H9 (cell line): Measurements from ENCODE around the gene CCAR1. TPM values are rescaled to one million over a fixed set of nuclear protein-coding genes. Genes with fewer than 3 reads are reported as not detected.

Source experiments
- DNase-seq: peaks from one replicate; pipeline ENCODE4 v3.0.0-alpha.2; 2017
- H2AFZ ChIP-seq: one replicate; pipeline ENCODE4 v1.6.1; 2013; ENCODE audit warnings: mild to moderate bottlenecking, low read length, control low read depth, moderate library complexity
- H2AK5ac ChIP-seq: 2 replicates; pipeline ENCODE4 v1.6.1; 2013; ENCODE audit warnings: low read length, control low read depth, mixed read lengths; ENCODE audit not compliant: insufficient read length
- H2BK120ac ChIP-seq: one replicate; pipeline ENCODE4 v1.6.1; 2013; ENCODE audit warnings: low read depth, mild to moderate bottlenecking, low read length, control low read depth, inconsistent platforms; ENCODE audit not compliant: poor library complexity, severe bottlenecking
- H2BK12ac ChIP-seq: 2 replicates; pipeline ENCODE4 v1.6.1; 2013; ENCODE audit warnings: low read length, control low read depth, mixed read lengths, low read depth; ENCODE audit not compliant: insufficient read length
- H2BK15ac ChIP-seq: 2 replicates; pipeline ENCODE4 v1.6.1; 2013; ENCODE audit warnings: low read depth, low read length, control low read depth
- H2BK20ac ChIP-seq: one replicate; pipeline ENCODE4 v1.6.1; 2013; ENCODE audit warnings: low read depth, mild to moderate bottlenecking, low read length, control low read depth, inconsistent platforms; ENCODE audit not compliant: poor library complexity, severe bottlenecking
- H2BK5ac ChIP-seq: 2 replicates; pipeline ENCODE4 v1.6.1; 2013; ENCODE audit warnings: low read length, control low read depth, mixed read lengths; ENCODE audit not compliant: insufficient read length
- H3K14ac ChIP-seq: 2 replicates; pipeline ENCODE4 v1.6.1; 2013; ENCODE audit warnings: low read length, control low read depth; ENCODE audit not compliant: insufficient read depth
- H3K18ac ChIP-seq: 2 replicates; pipeline ENCODE4 v1.6.1; 2013; ENCODE audit warnings: low read depth, mild to moderate bottlenecking, mixed read lengths, low read length, control low read depth; ENCODE audit not compliant: insufficient read length
- H3K23ac ChIP-seq: 2 replicates; pipeline ENCODE4 v1.6.1; 2013; ENCODE audit warnings: low read length, control low read depth, mixed read lengths, low read depth; ENCODE audit not compliant: insufficient read length
- H3K23me2 ChIP-seq: 2 replicates; pipeline ENCODE4 v1.6.1; 2013; ENCODE audit warnings: low read depth, mild to moderate bottlenecking, mixed read lengths, low read length, control low read depth; ENCODE audit not compliant: insufficient read length, poor library complexity, severe bottlenecking
- H3K27ac ChIP-seq: 2 replicates; pipeline ENCODE4 v1.5.1; 2013; ENCODE audit warnings: low read length, control low read depth, mixed read lengths, low read depth; ENCODE audit not compliant: insufficient read length
- H3K27me3 ChIP-seq: 2 replicates; pipeline ENCODE4 v1.6.1; 2013; ENCODE audit warnings: low read length, control low read depth, inconsistent platforms; ENCODE audit not compliant: insufficient read depth
- H3K4ac ChIP-seq: 2 replicates; pipeline ENCODE4 v1.6.1; 2013; ENCODE audit warnings: low read depth, mild to moderate bottlenecking, control low read depth, inconsistent platforms, low read length, moderate library complexity
- H3K4me1 ChIP-seq: 2 replicates; pipeline ENCODE4 v1.6.1; 2013; ENCODE audit warnings: low read length, control low read depth, inconsistent platforms; ENCODE audit not compliant: insufficient read depth
- H3K4me2 ChIP-seq: 2 replicates; pipeline ENCODE4 v1.6.1; 2013; ENCODE audit warnings: low read length, control low read depth, mixed read lengths; ENCODE audit not compliant: insufficient read length, insufficient read depth
- H3K56ac ChIP-seq: 2 replicates; pipeline ENCODE4 v1.6.1; 2013; ENCODE audit warnings: low read depth, mild to moderate bottlenecking, mixed read lengths, low read length, control low read depth; ENCODE audit not compliant: insufficient read length
- H3K79me1 ChIP-seq: 2 replicates; pipeline ENCODE4 v1.6.1; 2013; ENCODE audit warnings: low read depth, mild to moderate bottlenecking, moderate library complexity, low read length, control low read depth, inconsistent platforms; ENCODE audit not compliant: insufficient read depth, poor library complexity, severe bottlenecking
- H3K79me2 ChIP-seq: 2 replicates; pipeline ENCODE4 v1.6.1; 2013; ENCODE audit warnings: low read length, control low read depth, inconsistent platforms; ENCODE audit not compliant: insufficient read depth
- H3K9ac ChIP-seq: 2 replicates; pipeline ENCODE4 v1.6.1; 2013; ENCODE audit warnings: low read length, control low read depth, mixed read lengths; ENCODE audit not compliant: insufficient read length; ENCODE audit errors: extremely low read depth
- H3K9me3 ChIP-seq: one replicate; pipeline ENCODE4 v1.6.1; 2013; ENCODE audit warnings: low read depth, low read length, inconsistent platforms; ENCODE audit not compliant: control insufficient read depth
- H3T11ph ChIP-seq: one replicate; pipeline ENCODE4 v1.6.1; 2013; ENCODE audit warnings: mild to moderate bottlenecking, low read length, control low read depth, inconsistent platforms
- H4K20me1 ChIP-seq: one replicate; pipeline ENCODE4 v1.6.1; 2013; ENCODE audit not compliant: control insufficient read depth, insufficient read length, insufficient read depth
- H4K5ac ChIP-seq: 2 replicates; pipeline ENCODE4 v1.6.1; 2013; ENCODE audit warnings: low read depth, mild to moderate bottlenecking, mixed read lengths, low read length, control low read depth; ENCODE audit not compliant: insufficient read length
- H4K8ac ChIP-seq: replicated peaks from 2 replicates; pipeline ENCODE4 v1.6.1; 2013; ENCODE audit warnings: low read length, control low read depth, mixed read lengths, low read depth; ENCODE audit not compliant: insufficient read length
- H4K91ac ChIP-seq: 2 replicates; pipeline ENCODE4 v1.6.1; 2013; ENCODE audit warnings: low read depth, mild to moderate bottlenecking, moderate library complexity, mixed read lengths, low read length, control low read depth; ENCODE audit not compliant: insufficient read length
- H3K27ac Mint-ChIP-seq, 3 experiments: 2 replicates in 2 of 3; 3 replicates in 1 of 3; pipeline ENCODE4 v1.8.0; 2020 to 2021; ENCODE audit warnings: mixed read lengths in 3 of 3, mild to moderate bottlenecking in 1 of 3, moderate library complexity in 1 of 3
- H3K27me3 Mint-ChIP-seq: 2 replicates; pipeline ENCODE4 v1.8.0; 2021; ENCODE audit warnings: low read depth, mild to moderate bottlenecking, moderate library complexity, mixed read lengths
- H3K36me3 Mint-ChIP-seq, 3 experiments: 2 replicates in 2 of 3; 3 replicates in 1 of 3; pipeline ENCODE4 v1.8.0; 2020 to 2021; ENCODE audit warnings: low read depth in 3 of 3, mixed read lengths in 3 of 3; ENCODE audit not compliant: insufficient read depth in 1 of 3
- H3K4me1 Mint-ChIP-seq, 2 experiments: 2 replicates each; pipeline ENCODE4 v1.8.0; 2020; ENCODE audit warnings: mixed read lengths in 2 of 2
- H3K4me3 Mint-ChIP-seq, 2 experiments: 2 replicates in 1 of 2; 3 replicates in 1 of 2; pipeline ENCODE4 v1.8.0; 2020 to 2021; ENCODE audit warnings: mild to moderate bottlenecking in 2 of 2, mixed read lengths in 2 of 2, moderate library complexity in 1 of 2
- H3K9me3 Mint-ChIP-seq, 2 experiments: 2 replicates in 1 of 2; 3 replicates in 1 of 2; pipeline ENCODE4 v1.8.0; 2020; ENCODE audit warnings: mild to moderate bottlenecking in 2 of 2, mixed read lengths in 2 of 2, moderate library complexity in 1 of 2
- WGBS: extraction: QIAGEN DNeasy Blood & Tissue Kit; methylation state at CpG from one replicate; pipeline ENCODE4 v1.1.7; 2013; ENCODE audit warnings: missing lambda C conversion rate, low lambda C conversion rate, mixed read lengths; ENCODE audit not compliant: insufficient read length; ENCODE audit errors: extremely low coverage; 5-methylcytosine and 5-hydroxymethylcytosine counted together
- total RNA-seq: library from RNA; stranded (reverse); gene quantifications from 2 replicates; pipeline ENCODE4 v1.2.1, GENCODE V29; 2021
- TF ChIP-seq, protein P1 (sequence below): fragments of 200-600 bp; sonication (generic); conservative IDR thresholded peaks from 3 replicates; pipeline ENCODE4 v1.8.0; 2021; ENCODE audit warnings: antibody characterized with exemption, mild to moderate bottlenecking

The CCAR1 gene
- total RNA-seq, 1 experiment from 2014 or later, result 118 TPM

DNA sequence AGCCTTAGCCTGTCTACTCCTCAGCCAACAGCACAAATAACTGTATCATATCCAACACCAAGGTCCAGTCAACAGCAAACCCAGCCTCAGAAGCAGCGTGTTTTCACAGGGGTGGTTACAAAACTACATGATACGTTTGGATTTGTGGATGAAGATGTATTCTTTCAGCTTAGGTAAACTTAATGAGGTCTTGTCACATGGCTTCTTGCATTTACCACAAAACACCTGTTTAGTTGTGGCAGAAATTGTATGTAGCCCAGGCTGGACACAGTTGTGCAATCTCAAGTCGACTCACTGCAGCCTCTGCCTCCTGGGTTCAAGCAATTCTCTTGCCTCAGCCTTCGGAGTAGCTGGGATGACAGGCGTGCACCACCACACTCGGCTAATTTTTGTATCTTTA is 21.4 kb downstream of the CCAR1 start:
- H3K18ac ChIP-seq, result no peak overlapping the region
- H2BK20ac ChIP-seq, result no peak overlapping the region
- no peaks in the 10 kb centered on the region for H3K23me2 ChIP-seq
- no peak overlapping the region for H3K9ac ChIP-seq
- H2BK15ac ChIP-seq, result no peak overlapping the region
- no peak overlapping the region for H3K56ac ChIP-seq
- no peak overlapping the region for H3K27ac ChIP-seq
- TF ChIP-seq, protein P1, sequence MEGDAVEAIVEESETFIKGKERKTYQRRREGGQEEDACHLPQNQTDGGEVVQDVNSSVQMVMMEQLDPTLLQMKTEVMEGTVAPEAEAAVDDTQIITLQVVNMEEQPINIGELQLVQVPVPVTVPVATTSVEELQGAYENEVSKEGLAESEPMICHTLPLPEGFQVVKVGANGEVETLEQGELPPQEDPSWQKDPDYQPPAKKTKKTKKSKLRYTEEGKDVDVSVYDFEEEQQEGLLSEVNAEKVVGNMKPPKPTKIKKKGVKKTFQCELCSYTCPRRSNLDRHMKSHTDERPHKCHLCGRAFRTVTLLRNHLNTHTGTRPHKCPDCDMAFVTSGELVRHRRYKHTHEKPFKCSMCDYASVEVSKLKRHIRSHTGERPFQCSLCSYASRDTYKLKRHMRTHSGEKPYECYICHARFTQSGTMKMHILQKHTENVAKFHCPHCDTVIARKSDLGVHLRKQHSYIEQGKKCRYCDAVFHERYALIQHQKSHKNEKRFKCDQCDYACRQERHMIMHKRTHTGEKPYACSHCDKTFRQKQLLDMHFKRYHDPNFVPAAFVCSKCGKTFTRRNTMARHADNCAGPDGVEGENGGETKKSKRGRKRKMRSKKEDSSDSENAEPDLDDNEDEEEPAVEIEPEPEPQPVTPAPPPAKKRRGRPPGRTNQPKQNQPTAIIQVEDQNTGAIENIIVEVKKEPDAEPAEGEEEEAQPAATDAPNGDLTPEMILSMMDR, result no peak
- H4K5ac ChIP-seq, result no peak overlapping the region
- H3K79me1 ChIP-seq, result peaks cover 5% of the 10 kb centered on the region
- H3K79me2 ChIP-seq, result no peaks in the 10 kb centered on the region
- H3T11ph ChIP-seq, result no peak overlapping the region
- H3K9me3 ChIP-seq, result no peaks in the 10 kb centered on the region
- no peak overlapping the region for H2AK5ac ChIP-seq
- no peak for DNase-seq
- no peak overlapping the region for H3K23ac ChIP-seq
- H3K4me1 Mint-ChIP-seq, result no peaks in the 10 kb centered on the region
- no CpG with 5 or more reads among the region's 6 CpGs for WGBS
- no peak overlapping the region for H2BK12ac ChIP-seq
- no peaks in the 10 kb centered on the region for H3K27me3 ChIP-seq
- H3K14ac ChIP-seq, result no peak overlapping the region
- H3K27ac Mint-ChIP-seq, result no peak overlapping the region; a peak in 1 of 7 replicates
- no peaks in the 10 kb centered on the region for H3K4me1 ChIP-seq
- H4K91ac ChIP-seq, result no peak overlapping the region
- H3K4ac ChIP-seq, result no peak overlapping the region
- no peak overlapping the region for H3K4me3 Mint-ChIP-seq
- H3K9me3 Mint-ChIP-seq, result no peaks in the 10 kb centered on the region
- H3K27me3 Mint-ChIP-seq, result no peaks in the 10 kb centered on the region
- no peak overlapping the region for H3K4me2 ChIP-seq
- no peak overlapping the region for H2BK120ac ChIP-seq
- peaks cover 36 to 87% (median 67%) of the 10 kb centered on the region in 3 experiments for H3K36me3 Mint-ChIP-seq
- no peak overlapping the region for H4K8ac ChIP-seq
- no peak overlapping the region for H2AFZ ChIP-seq
- H2BK5ac ChIP-seq, result no peak overlapping the region
- H4K20me1 ChIP-seq, result no peaks in the 10 kb centered on the region
